Measurements from ENCODE around the gene RPTOR. TPM values are rescaled to one million over a fixed set of nuclear protein-coding genes. Genes with fewer than 3 reads are reported as not detected.

Gene RPTOR, protein sequence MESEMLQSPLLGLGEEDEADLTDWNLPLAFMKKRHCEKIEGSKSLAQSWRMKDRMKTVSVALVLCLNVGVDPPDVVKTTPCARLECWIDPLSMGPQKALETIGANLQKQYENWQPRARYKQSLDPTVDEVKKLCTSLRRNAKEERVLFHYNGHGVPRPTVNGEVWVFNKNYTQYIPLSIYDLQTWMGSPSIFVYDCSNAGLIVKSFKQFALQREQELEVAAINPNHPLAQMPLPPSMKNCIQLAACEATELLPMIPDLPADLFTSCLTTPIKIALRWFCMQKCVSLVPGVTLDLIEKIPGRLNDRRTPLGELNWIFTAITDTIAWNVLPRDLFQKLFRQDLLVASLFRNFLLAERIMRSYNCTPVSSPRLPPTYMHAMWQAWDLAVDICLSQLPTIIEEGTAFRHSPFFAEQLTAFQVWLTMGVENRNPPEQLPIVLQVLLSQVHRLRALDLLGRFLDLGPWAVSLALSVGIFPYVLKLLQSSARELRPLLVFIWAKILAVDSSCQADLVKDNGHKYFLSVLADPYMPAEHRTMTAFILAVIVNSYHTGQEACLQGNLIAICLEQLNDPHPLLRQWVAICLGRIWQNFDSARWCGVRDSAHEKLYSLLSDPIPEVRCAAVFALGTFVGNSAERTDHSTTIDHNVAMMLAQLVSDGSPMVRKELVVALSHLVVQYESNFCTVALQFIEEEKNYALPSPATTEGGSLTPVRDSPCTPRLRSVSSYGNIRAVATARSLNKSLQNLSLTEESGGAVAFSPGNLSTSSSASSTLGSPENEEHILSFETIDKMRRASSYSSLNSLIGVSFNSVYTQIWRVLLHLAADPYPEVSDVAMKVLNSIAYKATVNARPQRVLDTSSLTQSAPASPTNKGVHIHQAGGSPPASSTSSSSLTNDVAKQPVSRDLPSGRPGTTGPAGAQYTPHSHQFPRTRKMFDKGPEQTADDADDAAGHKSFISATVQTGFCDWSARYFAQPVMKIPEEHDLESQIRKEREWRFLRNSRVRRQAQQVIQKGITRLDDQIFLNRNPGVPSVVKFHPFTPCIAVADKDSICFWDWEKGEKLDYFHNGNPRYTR (N-terminal part only)
- 21.8 TPM for total RNA-seq
- long read RNA-seq, partial matches to known transcripts = 17 of 19 reads
- long read RNA-seq, other reads (novel, unspliced or antisense) = 2 of 19 reads

DNA sequence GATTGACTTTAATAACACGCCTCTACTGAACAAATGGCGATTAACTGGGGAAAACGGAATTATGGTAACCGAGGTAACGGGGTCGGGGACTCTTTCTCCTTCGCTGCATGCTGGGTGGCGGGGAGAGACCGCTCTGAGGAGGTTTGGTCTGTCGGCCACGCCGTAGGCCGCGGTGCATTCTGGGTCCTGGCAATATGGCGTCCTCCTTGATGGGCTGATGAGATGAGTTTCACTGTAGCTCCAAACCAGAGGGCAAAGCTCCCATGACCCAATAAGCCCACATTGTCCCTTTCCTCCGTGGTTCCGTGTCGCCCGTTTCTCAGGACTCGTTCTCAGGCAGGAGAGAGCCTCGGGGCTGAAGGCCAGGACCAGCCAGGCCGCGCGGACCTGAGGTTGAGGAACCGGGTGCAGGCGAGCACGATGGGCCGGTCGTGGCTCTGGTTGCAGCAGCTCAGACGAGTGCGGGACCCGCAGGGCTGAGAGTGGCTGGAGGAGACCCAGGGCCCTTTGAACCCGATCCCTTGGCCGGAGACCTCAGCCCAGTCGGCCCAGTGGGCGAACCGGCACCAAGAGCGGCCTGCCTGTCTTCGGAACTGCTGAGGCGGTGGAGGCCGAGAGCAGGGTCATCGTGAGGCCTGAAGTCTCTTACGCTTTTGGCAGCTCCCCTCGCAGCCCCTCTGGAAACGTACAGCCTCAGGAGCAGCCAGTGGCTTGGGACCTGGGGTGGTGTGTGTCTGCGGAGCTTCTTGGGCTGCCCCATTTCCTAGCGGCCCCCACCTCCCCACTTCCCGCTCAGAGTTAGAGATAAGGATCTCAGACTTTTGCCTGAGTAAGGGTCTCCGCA lies at the start of gene RPTOR:
TSS of gene RPTOR (plus strand) at position 184 of the 844 bp plus-strand sequence. CDS start 792 bp downstream, outside the sequence.
- no peak for TF ChIP-seq CTCF (IDR thresholded peaks at IDR 0.05; ENCODE audit: borderline replicate concordance)
- intact Hi-C loops (cut with micrococcal nuclease) = no loop called here
- no peaks in the 10 kb centered on the region for H3K9me3 ChIP-seq (replicated peaks)
- peak within 1 kb of the TSS; percentile 87 for H3K27ac ChIP-seq (replicated peaks)
- H3K4me3 ChIP-seq = peak within 1 kb of the TSS; percentile 97
- peak; percentile 89 for DNase-seq
- peaks cover 43% of the 10 kb centered on the region for H3K4me1 ChIP-seq
- no peaks in the 10 kb centered on the region for H3K36me3 ChIP-seq
- peaks cover 42% of the 10 kb centered on the region for H3K27me3 ChIP-seq (ENCODE audit: low read depth)

DNA sequence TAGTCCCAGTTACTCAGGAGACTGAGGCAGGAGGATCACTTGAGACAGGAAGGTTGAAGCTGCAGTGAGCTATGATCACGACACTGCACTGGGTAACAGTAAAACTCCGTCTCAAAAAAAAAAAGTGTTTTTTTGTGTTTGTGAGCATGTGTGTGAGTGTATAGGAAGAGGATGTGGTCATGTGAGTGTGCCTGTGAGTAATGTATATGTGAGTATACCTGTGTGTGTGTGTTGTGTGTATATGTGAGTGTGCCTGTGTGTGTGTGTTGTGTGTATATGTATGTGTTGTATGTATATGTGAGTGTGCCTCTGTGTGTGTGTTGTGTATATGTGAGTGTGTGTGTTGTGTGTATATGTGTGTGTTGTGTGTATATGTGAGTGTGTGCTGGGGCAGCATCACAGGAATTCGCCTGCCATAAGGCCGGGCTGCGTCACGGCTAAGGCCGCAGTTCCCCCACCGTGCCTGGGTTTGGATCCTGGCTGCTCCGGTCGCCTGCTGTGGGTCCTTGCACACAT lies 46.9 kb upstream of the RPTOR start:
- H3K9me3 ChIP-seq (replicated peaks) = no peaks in the 10 kb centered on the region
- no peak for DNase-seq
- H3K27ac ChIP-seq (replicated peaks) = no peak overlapping the region
- peaks cover 88% of the 10 kb centered on the region for H3K27me3 ChIP-seq (ENCODE audit: low read depth)
- no peak for TF ChIP-seq CTCF (IDR thresholded peaks at IDR 0.05; ENCODE audit: borderline replicate concordance)
- H3K36me3 ChIP-seq = no peaks in the 10 kb centered on the region
- peak overlapping the region; percentile 48 for H3K4me3 ChIP-seq
- intact Hi-C loops (cut with micrococcal nuclease) = no loop called here
- peaks cover 6% of the 10 kb centered on the region for H3K4me1 ChIP-seq

DNA sequence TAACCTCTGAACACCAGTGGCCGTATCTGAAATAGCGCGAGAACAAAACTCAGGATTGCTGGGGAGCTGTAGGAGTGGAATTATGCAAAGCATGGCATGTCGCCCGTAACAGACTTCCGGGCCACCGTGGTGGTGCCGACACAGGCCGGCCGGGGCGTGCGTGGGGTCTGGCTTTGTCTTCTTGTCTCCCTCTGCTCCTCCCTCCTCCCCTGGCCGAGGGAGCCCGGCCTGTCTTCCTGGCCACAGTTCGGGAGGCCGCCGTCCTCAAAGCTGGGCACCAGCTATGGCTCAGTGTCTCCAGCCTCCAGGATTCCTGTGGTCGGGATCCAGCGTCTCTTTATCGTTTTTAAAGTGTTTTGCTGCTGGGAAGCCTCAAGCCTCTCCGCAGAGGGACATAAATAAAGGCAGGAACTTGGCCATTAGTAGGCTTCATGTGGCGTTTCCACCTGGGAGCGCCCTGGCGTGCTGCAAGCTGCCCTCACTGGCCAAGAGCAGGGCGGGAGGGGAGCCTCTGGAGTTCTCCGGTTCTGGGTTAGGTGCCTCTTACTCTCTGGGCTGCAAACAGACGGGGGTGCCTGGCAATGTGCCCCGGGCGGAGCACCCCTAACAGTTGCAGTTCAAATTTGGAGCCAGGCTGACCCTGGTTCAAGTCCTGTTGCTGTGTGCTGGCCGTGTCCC lies 46.3 kb upstream of the RPTOR start:
- Histone ChIP-seq H3K4me1 (peaks cover 6% of the 10 kb centered on the region), H3K36me3 (no peaks in the 10 kb centered on the region), H3K9me3 (replicated peaks) (no peaks in the 10 kb centered on the region), H3K27me3 (ENCODE audit: low read depth) (peaks cover 86% of the 10 kb centered on the region), H3K27ac (replicated peaks) (no peak overlapping the region), H3K4me3 (peak overlapping the region; percentile 48)
- no peak for DNase-seq
- no peak for TF ChIP-seq CTCF (IDR thresholded peaks at IDR 0.05; ENCODE audit: borderline replicate concordance)
- intact Hi-C loops (cut with micrococcal nuclease) = no loop called here

DNA sequence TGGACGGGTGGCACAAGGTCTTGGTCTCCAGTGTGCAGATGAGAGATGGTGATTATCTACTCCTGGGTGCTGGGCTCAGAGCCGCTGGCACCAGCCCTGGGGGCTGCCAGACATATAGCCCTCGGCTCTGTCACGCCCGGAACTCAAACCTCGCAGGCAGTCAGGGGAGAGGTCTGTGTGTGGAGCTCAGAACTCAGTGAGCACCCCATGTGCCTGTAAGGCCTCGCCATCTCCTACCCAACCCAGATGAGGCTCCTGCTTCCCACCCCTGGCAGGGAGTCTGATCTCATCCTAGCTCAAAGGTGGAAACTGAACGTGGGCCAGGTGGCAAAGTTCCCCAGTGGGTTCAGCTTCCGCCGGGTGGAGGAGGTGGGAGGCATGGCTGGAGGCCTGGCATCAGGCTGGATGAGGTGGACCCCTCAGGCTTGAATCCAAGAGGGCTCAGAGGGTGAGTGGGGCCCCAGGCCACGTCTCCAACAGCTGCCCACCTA lies 45.7 kb upstream of the RPTOR start:
- no peak for DNase-seq
- no peak for TF ChIP-seq CTCF (IDR thresholded peaks at IDR 0.05; ENCODE audit: borderline replicate concordance)
- H3K4me1 ChIP-seq = peaks cover 6% of the 10 kb centered on the region
- H3K9me3 ChIP-seq (replicated peaks) = no peaks in the 10 kb centered on the region
- no peaks in the 10 kb centered on the region for H3K36me3 ChIP-seq
- intact Hi-C loops (cut with micrococcal nuclease) = no loop called here
- H3K27me3 ChIP-seq (ENCODE audit: low read depth) = peaks cover 86% of the 10 kb centered on the region
- H3K27ac ChIP-seq (replicated peaks) = no peak overlapping the region
- no peak overlapping the region for H3K4me3 ChIP-seq
